ENCODE results near the gene IMMP2L.
"Not testable (repeated sequence)": the region's sequence is repeated elsewhere in the genome, so short reads cannot be mapped to it uniquely, and the experiment has no call there.

The IMMP2L gene

DNA sequence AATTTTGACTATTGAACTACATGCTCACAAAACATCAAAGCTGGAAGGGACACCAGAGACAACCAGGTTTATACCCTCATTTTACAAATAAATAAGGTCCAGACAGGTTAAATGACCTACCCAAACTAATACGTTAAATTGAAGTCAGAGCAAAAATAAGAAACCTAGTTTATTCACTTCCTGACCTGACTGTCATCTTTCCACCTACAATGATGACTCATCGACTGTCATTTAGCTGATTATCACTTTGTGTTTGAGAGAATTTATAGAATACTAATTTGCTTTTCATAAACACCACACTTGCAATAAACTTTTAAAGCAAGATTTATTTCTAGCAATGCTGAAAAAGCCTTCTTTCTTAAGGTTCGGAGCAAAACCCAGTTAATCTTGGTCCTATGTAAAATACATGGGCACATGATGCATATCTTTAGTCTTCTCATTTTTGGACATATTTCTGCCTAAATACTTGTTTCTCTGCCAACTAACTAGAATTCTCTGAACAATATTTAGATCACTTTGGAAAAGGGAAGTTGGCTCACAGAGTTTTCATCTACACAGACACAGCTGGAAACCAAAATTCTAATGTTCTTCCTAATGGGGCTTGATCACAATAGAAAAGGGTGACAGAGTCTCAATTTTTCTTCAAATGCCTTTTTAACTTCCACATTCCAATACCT is 488.1 kb downstream of the IMMP2L start:
- no peak for DNase-seq (ENCODE audit: low spot score)

DNA sequence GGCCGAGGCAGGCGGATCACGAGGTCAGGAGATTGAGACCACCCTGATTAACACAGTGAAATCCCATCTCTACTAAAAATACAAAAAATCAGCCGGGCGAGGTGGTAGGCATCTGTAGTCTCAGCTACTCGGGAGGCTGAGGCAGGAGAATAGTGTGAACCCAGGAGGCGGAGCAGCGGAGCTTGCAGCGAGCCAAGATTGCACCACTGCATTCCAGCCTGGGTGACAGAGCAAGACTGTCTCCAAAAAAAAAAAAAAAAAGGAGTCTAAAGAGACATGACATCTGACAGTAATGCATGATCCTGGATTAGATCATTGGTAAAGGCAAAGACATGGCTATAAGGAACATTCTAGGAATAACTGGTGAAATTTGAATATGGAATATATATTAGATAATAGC is 489.6 kb downstream of the IMMP2L start:
- DNase-seq (ENCODE audit: low spot score) = not testable (repeated sequence)

DNA sequence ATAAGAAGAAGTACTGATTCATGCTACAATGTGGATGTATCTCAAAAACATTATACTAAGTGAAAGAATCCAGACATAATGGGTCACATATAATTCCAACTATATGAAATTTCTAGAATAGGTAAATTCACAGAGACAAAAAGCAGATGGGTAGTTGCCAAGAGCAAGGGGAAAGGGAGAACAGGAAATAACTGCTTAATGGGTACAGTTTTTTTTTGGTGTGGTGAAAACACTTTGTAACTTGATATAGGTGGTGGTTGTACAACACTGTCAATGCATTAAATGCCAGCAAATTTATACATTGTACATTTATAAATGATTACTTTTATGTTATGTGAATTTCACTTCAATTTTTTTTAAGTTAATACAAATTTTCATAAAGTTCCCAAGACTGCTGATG is 490.7 kb downstream of the IMMP2L start:
- DNase-seq (ENCODE audit: low spot score) = no peak

DNA sequence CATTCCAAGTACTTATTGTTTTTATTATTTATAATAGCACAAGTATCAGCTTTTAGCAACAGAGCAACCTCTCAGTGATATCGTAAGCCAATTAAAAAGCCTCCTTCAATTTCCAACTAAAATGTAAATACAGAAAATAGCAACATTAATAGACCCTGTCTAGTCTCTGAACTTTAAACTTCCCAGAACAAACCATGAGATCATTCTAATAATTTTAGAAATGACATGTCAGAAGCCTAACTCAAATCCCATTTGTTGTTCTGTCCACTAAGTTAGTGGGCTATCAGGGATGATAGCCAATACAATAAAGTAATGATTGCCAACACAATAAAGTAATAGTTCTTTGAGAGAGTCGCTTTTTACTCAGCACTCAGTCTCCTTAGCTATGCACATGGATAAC is 493.7 kb downstream of the IMMP2L start:
- no peak for DNase-seq (ENCODE audit: low spot score)

DNA sequence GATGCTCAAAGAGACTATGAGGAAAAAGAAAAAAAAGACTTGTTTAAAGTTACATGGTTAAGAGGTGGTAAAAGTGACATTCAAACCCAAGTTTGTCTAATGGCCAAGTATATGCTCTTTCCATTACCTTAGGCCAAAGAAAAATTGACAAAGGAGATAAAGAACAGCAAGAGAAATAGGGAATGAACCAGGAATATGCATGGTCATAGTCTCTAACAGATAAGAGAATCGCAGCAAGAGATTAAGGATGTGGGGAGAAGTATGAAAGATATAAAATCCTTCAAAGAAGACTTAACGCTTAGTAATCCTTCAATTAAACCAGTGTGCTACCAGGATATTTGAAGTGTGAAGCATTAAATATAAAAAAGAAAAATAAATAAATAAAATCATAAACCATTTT is 494.6 kb downstream of the IMMP2L start:
- no peak for DNase-seq (ENCODE audit: low spot score)

DNA sequence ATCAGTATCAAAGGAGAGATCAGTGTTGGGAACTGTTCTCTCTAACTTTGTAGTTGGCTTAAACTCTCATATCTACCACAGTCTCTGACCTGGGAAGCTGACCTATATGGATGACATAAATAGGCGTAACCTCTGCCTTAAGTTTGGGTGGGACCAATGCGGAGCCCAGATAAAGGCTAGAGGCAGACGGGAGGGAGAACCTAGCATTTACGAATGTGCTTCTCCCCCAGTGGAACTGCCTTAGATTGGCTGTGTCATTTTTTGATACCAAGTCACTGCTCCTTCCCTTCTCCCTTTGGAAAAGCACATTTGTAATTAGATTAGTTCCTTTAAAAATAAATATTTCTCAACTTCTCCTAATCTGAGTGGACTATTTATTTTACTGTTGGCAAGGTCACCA is 495.0 kb downstream of the IMMP2L start:
- DNase-seq (ENCODE audit: low spot score) = no peak

DNA sequence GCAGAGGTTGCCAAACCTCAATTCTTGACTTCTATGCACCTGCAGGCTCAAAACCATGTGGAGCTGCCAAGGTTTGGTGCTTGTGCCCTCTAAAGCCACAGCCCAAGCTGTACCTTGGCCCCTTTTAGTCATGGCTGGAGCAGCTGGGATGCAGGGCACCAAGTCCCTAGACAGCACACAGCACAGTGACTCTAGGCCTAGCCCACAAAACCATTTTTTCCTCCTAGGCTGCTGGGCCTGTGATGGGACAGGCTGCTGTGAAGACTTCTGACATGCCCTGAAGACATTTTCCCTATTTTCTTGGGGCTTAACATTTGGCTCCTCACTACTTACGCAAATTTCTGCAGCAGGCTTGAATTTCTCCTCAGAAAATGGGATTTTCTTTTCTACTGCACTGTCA is 499.1 kb downstream of the IMMP2L start:
- DNase-seq (ENCODE audit: low spot score) = no peak

DNA sequence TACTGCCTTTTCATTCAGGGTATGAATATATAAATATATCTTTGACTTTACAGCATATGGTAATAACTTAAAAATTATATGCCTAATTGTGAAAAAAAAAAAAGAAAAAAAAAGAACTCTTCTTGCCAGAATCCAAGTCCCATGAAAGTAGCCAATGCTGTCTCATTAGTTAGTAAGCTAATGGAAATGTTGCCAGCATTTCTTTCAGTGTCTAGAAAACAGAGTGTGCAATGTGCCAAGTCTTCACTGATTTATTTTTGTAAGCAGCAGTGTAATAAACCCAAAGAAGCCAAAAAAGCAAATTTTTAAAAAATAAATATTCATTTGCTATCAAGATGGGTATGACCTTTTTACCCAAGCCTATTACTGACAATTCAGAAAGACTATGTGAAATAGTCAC is 502.5 kb downstream of the IMMP2L start:
- no peak for DNase-seq (ENCODE audit: low spot score)

DNA sequence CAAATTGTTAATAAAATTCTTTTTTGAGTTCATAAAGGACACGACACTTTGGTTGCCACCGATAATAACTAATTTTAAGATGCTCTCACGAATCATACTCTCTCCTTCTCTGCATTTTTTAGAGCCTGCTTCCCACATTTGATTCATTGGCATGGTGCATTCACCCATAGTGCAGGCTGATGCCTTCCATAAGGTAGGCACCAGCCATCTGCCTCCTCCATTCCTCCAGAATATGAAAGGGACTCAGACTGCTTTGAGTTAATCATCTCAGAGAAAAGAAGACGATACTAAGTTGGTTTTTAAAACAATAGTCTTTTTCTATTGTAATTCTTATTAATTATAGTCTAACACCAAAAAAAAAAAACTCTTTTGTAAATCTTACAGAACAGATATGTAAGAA is 505.2 kb downstream of the IMMP2L start:
- DNase-seq (ENCODE audit: low spot score) = no peak

DNA sequence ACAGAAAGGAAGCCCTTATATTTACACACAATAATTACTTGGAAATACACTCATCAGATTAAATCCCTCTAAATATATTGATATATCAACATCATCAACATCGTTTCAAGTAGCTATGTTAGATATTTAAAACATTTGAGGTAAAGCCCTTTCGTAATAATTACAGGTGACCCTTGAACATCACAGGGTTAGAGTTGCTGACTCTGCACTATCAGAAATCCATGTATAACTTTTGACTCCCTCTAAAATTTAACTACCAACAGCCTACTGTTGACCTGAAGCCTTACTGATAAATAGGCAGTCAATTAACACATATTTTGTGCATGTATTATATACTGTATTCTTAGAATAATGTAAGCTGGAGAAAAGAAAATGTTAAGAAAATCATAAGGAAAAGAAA is 505.9 kb downstream of the IMMP2L start:
- no peak for DNase-seq (ENCODE audit: low spot score)

DNA sequence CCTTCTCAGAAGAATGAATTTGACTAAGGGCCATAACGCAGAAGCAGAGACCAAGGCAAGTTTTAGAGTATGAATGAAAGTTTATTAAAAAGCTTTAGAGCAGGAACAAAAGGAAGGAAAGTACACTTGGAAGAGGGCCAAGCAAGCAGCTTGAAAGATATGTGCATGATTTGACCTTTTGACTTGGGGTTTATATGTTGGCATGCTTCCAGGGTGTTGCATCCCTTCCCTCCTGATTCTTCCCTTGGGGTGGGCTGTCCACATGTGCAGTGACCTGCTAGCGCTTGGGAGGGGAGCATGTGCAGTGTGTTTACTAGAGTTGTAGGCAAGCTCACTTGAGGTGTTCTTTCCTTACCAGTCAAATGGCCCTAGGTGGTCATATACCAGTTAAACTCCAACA is 509.3 kb downstream of the IMMP2L start:
- no peak for DNase-seq (ENCODE audit: low spot score)

DNA sequence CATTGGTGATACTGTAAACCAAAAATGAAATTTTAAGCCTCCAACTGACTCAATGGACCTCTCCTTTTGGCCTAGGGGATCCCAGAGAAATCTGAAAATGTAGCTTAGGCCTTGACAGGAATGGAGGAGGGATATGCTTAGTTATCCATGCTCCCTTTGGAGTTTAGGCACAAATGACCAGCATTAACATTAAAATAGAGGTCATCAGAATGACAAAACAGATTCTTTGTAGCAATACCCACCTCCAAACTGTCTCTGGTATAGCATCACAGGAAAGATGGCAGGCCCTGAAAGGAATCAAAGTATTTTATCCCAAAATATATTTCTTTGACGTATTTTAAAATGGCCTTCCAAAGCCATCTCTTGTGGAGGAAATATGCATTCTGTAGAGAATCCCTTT is 510.5 kb downstream of the IMMP2L start:
- DNase-seq (ENCODE audit: low spot score) = no peak

DNA sequence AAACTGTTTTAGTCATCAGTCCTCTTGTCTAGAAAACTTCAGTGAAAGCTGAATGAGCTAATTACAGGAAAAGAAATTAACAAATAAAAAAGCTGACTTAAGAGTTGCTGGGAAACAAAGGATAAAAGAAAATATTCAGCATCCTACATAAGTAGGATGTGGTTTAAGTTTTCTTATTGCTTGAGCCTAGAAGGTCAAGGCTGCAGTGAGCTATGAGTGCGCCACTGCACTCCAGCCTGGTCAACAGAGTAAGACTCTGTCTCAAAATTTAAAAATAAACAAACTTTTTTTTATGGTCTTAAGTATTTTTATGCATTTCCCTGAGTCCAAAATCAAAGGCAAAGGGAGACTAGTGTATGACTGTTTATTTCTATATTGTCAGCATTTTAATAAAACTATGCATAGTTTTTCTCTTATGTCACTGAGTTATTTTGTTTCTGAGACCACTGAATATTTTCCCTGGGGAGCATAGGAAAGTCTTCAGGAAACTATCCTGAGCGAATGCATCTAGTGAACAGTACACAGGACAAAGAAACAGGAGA is 511.3 kb downstream of the IMMP2L start:
- DNase-seq (ENCODE audit: low spot score) = no peak

DNA sequence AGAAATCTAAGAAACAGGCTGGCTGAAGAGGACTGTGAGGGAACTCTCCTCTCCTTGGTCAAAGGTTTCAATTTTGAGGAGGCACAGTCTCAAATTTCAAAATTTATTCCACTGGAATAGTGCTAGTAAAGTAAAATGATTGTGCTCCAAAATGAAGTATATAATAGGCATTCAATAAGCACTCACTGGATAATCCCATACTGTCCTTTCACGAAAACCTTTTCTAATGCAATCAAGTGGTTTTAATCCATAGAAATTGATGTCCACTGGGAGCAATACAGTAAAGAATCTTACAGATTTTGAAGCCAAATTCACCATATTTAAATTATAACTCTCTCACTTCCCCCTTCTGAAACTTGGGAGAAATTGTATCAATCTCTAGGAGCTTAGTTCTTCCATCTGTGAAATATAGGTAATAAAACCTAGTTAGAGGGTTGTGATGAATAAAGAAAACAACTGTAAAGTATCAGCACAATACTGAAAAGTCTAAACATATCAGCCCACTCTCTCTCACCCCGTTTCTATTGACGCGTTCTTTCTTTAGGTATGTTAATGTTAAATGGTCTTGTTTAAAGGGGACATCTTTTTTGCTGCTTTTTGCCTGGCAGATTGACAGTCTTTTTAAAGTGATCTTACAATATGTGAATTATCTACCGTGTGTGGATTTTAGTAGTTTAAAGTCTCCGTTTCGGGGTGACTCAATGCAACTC is 512.2 kb downstream of the IMMP2L start:
- DNase-seq (ENCODE audit: low spot score) = no peak

DNA sequence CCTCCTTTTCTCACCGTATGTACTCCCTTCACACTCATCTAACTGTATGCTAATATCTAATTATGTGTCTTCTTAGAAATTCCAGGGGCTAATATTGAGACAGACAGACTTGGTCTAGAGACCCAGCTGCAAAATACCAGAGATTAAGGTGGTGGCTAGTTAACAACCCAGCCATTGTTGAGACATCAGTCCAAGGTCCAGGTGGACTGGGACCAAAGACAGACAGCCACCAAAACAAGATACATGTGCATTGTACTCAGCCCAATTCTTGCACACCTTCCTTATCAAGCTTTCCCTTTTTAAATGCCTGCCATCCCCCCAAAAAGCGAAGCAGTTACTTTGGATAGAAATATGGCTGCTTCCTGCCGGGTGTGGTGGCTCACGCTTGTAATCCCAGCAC is 514.7 kb downstream of the IMMP2L start:
- no peak for DNase-seq (ENCODE audit: low spot score)

DNA sequence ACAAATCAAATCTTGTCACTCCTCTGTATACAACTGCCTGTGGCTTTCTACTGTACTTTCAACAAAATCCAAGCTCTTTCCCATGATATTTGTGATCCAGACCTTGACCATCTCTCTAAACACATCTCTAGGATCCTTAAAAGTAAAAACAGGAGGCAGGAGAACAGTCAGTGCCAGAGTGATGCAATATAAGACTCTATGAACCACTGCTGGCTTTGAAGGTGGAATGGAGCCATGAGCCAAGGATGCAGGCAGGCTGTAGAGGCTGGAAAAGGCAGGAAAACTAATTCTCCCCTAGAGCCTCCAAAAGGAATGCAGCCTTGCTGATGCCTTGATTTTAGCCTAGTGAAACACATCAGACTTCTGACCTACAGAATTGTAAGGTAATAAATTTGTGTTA is 516.8 kb downstream of the IMMP2L start:
- DNase-seq (ENCODE audit: low spot score) = no peak

DNA sequence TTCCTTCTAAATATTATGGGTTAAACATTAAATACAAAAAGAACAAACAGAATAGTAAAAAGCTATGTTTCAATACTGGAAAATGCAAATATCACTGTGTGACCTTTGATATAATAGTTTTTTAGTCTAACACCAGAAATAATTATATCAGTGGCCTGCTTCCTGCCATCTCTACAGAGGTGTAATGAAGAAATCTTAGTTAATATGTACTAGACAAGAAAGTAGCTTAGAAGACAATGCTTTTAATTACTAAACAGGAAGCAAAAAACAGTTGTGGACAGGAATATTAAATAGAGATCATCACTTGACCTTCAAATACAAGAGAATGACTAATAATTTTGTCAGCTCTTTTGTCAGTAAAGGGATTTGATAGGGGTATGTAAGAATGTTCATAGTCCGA is 518.7 kb downstream of the IMMP2L start:
- no peak for DNase-seq (ENCODE audit: low spot score)

DNA sequence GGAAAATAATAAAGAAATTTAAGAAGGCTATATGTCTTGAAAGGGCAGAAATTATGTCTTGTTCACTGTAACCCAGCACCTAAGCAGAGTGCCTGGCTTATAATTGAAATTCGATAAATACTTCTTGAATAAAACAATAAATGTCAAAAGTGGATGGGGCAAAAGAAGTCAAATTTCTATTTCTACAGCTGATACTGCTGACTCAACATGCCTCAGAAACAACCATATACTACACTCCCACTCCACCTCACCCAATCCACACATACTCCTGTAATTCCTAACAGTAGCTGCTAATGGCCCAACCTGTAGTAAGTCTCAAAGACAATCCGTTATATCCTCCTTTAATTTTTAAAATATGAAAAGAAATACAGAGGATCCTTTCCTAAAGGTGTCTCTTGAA is 519.5 kb downstream of the IMMP2L start:
- DNase-seq (ENCODE audit: low spot score) = no peak

DNA sequence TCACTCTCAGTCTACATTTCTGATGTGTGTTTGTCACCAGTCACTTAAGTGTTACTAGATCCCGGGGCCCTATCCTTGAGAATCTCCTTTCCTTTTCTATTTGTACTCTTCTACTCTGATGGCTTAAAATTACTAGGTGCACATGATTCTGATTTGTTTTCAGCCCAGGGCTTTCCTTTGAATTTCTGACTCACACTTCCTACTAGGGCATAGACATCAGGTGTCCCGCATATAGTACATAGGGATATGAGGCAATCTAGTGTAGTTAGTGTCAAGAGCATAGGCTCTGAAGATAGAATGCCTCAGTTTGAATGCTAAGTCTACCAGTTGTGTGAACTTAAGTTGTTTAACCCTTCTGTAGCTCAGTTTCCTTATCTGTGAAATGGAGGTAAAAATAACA is 520.7 kb downstream of the IMMP2L start:
- no peak for DNase-seq (ENCODE audit: low spot score)

DNA sequence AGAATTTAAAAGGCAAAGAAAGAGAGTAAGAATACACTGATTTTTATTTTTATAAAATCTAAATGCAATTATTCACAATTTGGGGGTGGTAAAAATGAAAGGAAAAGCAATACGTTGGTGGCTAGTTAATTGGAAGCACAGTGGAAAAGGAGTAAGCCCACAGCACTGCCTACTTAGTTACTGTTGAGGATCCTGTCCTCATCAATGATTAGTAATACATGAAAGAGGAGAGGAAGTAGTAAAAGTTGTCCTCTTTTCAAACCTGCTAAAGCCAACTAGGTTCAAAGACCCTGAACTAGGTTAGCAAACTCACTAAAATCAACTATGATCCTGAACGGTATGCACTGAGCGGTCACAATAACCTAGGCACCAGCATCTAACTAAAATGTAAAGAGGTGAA is 524.1 kb downstream of the IMMP2L start:
- no peak for DNase-seq (ENCODE audit: low spot score)

DNA sequence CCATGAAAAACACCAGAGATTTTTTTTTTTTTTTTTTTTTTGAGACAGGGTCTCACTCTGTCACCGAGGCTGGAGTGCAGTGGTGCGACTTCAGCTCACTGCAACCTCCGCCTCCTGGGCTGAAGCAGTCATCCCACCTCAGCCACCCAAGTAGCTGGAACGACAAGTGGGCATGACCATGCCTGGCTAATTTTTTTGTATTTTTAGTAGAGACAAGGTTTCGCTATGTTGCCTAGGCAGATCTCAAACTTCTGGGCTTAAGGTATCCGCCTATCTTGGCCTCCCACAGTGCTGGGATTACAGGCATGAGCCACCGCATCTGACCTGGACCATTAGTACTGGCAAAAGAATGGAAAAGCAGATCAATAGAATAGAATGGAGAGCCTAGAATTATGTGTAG is 530.4 kb downstream of the IMMP2L start:
- DNase-seq (ENCODE audit: low spot score) = no peak

DNA sequence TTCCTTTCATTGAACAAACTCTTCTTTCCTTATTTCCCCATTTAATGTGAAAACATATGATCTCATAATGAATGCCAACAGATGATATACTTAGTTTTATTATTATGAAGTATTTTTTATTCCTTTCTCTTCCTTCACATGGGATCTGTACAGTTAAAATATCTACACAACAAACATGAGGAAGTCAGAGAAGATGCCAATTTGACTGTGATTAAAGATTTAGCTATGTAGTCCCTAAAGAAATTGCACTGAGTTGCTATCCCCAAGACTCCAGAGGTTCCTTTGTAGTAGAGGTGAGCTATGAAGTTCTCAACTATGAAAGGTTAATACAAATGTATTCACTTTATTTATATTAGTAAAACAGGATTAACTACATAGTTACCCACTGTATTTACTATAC is 532.0 kb downstream of the IMMP2L start:
- DNase-seq (ENCODE audit: low spot score) = no peak

DNA sequence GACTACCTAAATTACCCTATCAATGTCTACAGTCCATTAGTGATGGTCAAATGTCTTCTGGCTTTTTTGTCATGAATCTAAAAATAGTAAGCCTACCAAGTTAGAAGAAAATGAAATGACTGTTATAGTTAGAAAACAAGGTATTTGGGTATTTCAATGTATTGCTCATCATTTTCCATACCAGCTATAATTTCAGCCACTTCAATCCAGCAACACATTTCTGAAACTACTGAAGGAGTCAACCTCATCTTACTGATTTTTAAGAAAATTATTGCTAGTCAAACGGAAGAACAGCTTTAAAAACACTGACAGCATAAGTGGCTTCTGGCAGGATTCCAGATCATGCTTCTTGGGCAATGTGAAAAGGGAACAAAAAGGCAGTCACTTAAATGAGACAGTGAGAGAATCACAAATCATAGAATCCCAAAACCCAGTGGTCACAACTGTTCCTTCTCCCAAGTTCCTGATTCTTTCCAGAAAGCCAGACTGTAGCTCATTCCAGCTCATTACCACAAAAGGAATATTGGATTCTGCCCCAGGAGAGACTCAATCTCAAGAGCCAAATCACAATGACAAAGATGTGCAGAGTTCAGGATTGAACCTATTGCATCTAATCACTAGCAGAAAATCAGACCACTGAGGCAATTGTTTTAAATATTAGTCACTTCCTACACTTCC is 532.6 kb downstream of the IMMP2L start:
- no peak for DNase-seq (ENCODE audit: low spot score)

Measured in D341Med (cell line).